ENCODE measurements around the gene QKI.
A peak's percentile ranks its signal among the peaks of the same experiment; 100 is the strongest.

QKI gene

DNA sequence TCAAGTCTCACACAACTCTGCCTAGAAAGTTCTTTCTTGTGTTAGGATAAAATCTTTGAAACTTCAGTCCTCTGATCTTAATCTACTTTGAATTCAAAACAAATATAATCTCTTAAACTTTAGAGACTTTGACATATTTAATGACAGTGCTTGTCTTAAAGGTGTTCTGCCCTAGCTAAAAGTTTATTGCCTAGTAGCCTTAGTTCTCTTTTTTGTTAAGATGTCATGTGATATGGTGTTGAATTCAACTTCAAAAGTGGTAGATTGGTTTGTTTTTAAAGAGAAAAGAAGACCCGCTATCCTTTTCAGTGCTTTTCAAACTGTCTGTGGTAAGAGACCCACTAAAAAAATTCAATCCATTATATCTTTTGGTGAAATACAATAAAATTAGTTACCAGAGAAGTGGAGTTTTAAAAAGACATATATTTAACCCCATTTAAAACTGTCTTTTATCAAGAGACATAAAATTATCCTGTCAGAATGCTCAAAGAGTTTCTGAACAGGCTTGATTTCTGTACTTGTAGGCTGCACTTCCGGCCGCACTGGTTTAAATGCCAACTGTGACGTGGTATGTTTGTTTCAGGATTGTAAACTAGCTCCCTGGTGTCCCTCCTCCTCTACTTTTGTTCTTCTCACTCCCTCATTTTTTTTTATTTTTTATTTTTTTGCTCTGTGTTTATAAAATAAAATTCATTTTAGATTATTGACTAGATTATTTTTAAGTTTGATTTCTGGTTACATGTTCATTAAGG, 76.5 kb downstream of the QKI start:
- TF ChIP-seq ZNF184 (tag by site-specific recombination; IDR thresholded peaks at IDR 0.05) (no peak), MZF1 (tag by site-specific recombination; IDR thresholded peaks at IDR 0.05; ENCODE audit: borderline replicate concordance) (no peak), ZBTB21 (tag by site-specific recombination; IDR thresholded peaks at IDR 0.05) (peak; percentile 50; the same call in 1 of the 2 replicates), BCL11B (tag by site-specific recombination; IDR thresholded peaks at IDR 0.05; ENCODE audit: low read depth) (no peak), ZFP41 (tag by site-specific recombination; IDR thresholded peaks at IDR 0.05; ENCODE audit: borderline replicate concordance) (no peak), ZNF473 (tag by site-specific recombination; IDR thresholded peaks at IDR 0.05) (no peak), ZNF792 (tag by site-specific recombination; IDR thresholded peaks at IDR 0.05) (no peak), PRDM1 (tag by site-specific recombination; IDR thresholded peaks at IDR 0.05) (no peak), ZNF624 (tag by site-specific recombination; IDR thresholded peaks at IDR 0.05) (no peak), GFI1B (tag by site-specific recombination; IDR thresholded peaks at IDR 0.05) (peak; percentile 37; the same call in 1 of the 2 replicates), ZNF433 (tag by site-specific recombination; IDR thresholded peaks at IDR 0.05; ENCODE audit: low read depth) (no peak), ZNF777 (tag by site-specific recombination; IDR thresholded peaks at IDR 0.05; ENCODE audit: borderline replicate concordance) (no peak), ZNF747 (tag by site-specific recombination; IDR thresholded peaks at IDR 0.05) (no peak), ZNF2 (tag by site-specific recombination; IDR thresholded peaks at IDR 0.05) (no peak), ZNF629 (tag by site-specific recombination; IDR thresholded peaks at IDR 0.05) (peak; percentile 80)
- TF ChIP-seq, protein P1, sequence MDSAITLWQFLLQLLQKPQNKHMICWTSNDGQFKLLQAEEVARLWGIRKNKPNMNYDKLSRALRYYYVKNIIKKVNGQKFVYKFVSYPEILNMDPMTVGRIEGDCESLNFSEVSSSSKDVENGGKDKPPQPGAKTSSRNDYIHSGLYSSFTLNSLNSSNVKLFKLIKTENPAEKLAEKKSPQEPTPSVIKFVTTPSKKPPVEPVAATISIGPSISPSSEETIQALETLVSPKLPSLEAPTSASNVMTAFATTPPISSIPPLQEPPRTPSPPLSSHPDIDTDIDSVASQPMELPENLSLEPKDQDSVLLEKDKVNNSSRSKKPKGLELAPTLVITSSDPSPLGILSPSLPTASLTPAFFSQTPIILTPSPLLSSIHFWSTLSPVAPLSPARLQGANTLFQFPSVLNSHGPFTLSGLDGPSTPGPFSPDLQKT (IDR thresholded peaks at IDR 0.05; ENCODE audit: borderline replicate concordance, low read depth, low read length): no peak
- TF ChIP-seq, protein P2, sequence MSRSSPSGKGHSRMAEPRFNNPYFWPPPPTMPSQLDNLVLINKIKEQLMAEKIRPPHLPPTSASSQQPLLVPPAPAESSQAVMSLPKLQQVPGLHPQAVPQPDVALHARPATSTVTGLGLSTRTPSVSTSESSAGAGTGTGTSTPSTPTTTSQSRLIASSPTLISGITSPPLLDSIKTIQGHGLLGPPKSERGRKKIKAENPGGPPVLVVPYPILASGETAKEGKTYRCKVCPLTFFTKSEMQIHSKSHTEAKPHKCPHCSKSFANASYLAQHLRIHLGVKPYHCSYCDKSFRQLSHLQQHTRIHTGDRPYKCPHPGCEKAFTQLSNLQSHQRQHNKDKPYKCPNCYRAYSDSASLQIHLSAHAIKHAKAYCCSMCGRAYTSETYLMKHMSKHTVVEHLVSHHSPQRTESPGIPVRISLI (tag by site-specific recombination; IDR thresholded peaks at IDR 0.05): peak; percentile 85; the same call in 1 of the 2 replicates
- TF ChIP-seq, protein P3, sequence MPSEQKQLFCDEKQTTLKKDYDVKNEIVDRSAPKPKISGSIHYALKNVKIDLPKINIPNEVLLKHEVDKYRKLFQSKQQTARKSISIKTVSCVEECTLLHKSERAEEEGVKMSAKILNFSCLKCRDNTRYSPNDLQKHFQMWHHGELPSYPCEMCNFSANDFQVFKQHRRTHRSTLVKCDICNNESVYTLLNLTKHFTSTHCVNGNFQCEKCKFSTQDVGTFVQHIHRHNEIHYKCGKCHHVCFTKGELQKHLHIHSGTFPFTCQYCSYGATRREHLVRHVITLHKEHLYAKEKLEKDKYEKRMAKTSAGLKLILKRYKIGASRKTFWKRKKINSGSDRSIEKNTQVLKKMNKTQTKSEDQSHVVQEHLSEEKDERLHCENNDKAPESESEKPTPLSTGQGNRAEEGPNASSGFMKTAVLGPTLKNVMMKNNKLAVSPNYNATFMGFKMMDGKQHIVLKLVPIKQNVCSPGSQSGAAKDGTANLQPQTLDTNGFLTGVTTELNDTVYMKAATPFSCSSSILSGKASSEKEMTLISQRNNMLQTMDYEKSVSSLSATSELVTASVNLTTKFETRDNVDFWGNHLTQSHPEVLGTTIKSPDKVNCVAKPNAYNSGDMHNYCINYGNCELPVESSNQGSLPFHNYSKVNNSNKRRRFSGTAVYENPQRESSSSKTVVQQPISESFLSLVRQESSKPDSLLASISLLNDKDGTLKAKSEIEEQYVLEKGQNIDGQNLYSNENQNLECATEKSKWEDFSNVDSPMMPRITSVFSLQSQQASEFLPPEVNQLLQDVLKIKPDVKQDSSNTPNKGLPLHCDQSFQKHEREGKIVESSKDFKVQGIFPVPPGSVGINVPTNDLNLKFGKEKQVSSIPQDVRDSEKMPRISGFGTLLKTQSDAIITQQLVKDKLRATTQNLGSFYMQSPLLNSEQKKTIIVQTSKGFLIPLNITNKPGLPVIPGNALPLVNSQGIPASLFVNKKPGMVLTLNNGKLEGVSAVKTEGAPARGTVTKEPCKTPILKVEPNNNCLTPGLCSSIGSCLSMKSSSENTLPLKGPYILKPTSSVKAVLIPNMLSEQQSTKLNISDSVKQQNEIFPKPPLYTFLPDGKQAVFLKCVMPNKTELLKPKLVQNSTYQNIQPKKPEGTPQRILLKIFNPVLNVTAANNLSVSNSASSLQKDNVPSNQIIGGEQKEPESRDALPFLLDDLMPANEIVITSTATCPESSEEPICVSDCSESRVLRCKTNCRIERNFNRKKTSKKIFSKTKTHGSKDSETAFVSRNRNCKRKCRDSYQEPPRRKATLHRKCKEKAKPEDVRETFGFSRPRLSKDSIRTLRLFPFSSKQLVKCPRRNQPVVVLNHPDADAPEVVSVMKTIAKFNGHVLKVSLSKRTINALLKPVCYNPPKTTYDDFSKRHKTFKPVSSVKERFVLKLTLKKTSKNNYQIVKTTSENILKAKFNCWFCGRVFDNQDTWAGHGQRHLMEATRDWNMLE (tag by site-specific recombination; conservative IDR thresholded peaks at IDR 0.05; ENCODE audit: low read depth): no peak
- TF ChIP-seq, protein P4, sequence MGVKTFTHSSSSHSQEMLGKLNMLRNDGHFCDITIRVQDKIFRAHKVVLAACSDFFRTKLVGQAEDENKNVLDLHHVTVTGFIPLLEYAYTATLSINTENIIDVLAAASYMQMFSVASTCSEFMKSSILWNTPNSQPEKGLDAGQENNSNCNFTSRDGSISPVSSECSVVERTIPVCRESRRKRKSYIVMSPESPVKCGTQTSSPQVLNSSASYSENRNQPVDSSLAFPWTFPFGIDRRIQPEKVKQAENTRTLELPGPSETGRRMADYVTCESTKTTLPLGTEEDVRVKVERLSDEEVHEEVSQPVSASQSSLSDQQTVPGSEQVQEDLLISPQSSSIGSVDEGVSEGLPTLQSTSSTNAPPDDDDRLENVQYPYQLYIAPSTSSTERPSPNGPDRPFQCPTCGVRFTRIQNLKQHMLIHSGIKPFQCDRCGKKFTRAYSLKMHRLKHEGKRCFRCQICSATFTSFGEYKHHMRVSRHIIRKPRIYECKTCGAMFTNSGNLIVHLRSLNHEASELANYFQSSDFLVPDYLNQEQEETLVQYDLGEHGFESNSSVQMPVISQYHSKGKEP (tag by site-specific recombination; IDR thresholded peaks at IDR 0.05): peak; percentile 71
- H3K4me3 ChIP-seq (ENCODE audit: low read depth, low read length): no peak overlapping the region
- POLR2A ChIA-PET: no interaction called here
- H3K27ac ChIP-seq (ENCODE audit: extremely low read depth, low read depth, low read length): no peak overlapping the region
- no peaks in the 10 kb centered on the region for H3K36me3 ChIP-seq (ENCODE audit: control insufficient read depth in 2 of 2, insufficient read depth in 1 of 2, low read length in 2 of 2)
- H3K4me1 ChIP-seq (ENCODE audit: control insufficient read depth, insufficient read depth, low read length): peaks cover 34% of the 10 kb centered on the region
- CTCF ChIA-PET: interaction anchor here (0.8 kb wide), 1 partner anchor 11 kb away, joined by 4 read pairs; no protein-coding TSS in a partner anchor
- H3K9me3 ChIP-seq (ENCODE audit: control insufficient read depth, insufficient read depth, low read depth, low read length): no peaks in the 10 kb centered on the region

Measured in HEK293 (cell line).